ENCODE data around the gene SGTA.

The SGTA gene

DNA sequence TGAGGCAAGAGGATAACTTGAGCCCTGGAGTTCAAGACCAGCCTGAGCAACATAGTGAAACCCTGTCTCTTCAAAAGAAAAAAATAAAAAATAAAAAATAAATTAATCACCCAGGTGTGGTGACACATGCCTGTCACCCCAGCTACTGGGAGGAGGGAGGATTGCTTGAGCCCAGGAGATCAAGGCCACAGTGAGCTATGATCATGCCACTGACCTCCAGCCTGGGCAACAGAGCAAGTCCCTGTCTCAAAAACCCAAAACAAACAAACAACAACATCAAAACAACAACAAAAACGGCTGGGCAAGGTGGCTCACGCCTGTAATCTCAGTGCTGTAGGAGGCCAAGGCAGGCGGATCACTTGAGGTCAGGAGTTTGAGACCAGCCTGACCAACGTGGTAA, 39.0 kb downstream of the SGTA start:
- DNase-seq: no peak

DNA sequence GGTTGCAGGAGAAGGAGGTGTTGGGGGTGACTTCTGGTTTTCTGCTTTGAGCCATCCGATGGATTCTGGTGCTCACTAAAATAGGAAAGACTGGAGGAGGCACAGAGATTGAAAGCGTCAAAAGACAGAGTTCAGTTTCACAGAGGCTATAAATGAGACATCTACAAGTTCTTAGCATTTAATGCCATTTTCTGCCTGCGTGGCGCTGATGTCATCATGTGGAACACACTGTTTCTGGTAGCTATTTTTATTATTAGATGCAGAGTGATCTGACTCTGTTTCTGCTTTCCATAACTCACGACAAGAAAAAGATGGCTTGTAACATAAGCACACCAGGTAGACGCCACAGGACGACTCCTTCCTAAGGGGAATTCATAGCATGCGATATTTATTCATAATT, 40.0 kb downstream of the SGTA start:
- no peak for DNase-seq

DNA sequence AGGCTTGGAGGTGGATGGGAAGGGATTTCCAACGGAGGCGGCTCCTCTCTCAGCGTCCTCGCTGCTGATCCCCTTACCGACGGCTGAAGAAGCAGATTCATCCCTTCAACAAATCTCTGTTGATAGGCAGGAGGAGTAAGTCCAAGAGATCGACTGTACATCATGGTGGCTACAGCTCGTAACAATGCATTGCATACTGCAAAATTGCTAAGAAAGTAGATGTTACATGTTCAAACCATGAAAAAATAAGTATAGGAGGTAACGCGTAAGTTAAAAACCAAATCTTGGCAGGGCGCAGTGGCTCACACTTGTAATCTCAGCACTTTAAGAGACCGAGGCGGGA, 42.8 kb downstream of the SGTA start:
- DNase-seq: no peak

DNA sequence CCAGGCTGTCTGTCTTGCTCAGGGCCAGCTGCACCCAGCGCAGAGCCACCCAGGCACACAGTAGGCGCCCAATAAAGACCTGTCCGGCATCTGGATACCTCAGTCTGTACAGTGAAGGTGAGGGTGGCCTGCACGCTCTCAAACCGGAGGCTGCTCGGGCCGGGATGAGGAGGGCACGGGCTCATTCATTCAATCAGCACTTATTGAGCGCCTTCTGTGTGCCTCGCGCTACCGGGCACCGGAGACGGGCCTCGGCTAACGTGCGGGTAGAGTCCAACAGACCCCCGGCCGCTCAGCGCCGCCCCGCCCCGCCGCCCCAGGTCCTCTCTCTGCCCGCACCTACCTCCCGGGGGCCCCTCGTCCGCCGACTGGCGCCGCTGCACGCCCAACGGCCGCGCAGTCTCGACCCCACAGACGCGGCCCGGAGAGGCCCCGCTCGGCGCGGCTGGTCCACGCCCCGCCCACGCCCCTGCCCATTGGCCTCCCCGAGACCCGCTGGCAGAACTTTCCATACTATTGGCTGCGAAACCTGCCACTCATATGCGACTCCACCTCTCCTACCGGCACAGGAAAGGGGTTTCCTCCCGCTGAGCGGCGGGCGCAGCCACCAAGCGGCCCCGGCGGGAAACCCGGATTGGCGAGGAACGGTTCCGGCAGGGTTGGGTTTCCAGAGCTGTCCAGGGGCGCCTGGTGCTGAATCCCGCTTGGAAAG, 43.3 kb downstream of the SGTA start, which contains the start of gene SLC39A3:
SLC39A3 (minus strand) TSS at position 416 of the 712 bp plus-strand sequence. CDS start 2,760 bp downstream, outside the sequence.
- DNase-seq: peak; percentile 99

DNA sequence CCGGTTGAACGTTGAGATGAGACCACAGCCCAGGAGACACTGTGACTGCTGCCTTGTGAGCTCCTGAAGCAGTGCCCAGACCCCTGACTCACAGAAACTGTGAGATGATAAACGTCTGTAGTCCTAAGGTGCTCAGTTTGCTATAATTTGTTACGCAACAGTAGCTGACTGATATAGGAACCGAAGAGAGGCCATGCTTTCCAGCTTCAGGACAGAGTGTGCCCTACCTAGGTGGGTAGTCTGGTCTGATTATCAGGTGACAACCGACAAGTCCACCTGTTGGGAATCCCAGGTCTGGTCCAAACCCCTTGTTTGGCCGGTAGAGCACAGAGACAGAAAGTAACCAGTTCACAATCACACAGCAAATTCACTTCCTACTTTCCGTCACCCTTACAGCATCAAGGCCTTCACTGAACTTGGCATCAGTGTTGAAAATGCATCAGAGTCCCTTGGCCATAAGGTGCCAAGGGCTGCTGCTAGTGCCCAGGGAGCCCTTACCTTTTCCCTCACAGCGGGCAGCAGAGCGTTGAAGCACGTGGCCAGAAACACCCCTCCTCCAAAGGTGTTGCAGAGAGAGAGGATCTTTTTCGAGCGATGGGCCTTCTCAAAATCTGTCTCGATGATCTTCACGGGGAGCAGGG, 46.4 kb downstream of the SGTA start:
- no peak for DNase-seq

DNA sequence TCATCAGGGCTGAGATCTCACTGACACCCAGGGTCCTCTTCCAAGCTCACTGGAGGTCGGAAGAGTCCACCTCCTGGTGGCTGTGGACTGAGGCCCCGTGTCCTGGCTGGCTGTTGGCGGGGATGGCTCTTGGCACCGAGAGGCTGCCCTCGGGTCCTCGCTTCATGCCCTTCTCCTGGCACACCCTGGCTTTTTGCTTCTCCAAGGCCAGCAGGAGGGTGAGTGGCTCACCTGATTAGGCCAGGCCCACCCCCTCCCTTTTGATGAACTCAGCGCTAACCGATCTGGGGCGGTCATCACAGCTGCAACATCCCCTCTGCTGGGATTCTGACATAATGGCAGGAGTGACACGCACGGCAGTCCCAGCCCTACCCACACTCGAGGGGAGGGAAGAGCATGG, 47.7 kb downstream of the SGTA start:
- DNase-seq: no peak

DNA sequence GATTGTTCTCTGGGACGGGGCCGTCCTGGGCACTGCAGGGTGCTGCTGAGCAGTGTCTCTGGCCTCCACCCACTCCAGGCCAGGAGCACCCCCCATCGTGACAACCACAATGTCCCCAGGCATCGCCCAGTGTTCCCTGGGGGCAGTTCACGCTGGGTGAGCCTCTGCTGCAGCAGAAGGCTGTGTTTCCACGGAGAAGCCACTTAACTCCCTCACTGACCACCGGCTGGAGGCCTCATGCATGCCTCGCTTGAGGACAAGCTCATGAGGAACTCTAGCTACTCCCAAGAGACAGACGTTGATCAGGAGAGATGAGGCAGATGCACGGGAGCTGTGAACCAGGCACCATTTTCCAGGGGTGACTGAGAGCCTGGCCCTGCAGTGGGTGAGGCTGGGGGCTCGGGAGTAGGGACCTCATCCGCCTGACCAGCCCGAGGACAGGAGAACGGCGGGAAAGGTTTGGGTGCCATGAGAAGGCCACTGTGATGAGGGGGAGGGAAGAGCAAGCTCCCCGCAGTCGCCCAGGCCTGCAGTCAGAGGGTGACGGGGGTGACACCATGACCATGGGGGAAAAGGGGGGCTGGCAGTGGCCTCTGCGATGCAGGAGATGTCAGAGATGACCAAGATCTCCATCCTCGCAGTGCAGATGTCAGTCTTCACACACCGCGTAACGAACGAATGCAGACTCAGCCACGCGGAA, 48.3 kb downstream of the SGTA start:
- DNase-seq: no peak

DNA sequence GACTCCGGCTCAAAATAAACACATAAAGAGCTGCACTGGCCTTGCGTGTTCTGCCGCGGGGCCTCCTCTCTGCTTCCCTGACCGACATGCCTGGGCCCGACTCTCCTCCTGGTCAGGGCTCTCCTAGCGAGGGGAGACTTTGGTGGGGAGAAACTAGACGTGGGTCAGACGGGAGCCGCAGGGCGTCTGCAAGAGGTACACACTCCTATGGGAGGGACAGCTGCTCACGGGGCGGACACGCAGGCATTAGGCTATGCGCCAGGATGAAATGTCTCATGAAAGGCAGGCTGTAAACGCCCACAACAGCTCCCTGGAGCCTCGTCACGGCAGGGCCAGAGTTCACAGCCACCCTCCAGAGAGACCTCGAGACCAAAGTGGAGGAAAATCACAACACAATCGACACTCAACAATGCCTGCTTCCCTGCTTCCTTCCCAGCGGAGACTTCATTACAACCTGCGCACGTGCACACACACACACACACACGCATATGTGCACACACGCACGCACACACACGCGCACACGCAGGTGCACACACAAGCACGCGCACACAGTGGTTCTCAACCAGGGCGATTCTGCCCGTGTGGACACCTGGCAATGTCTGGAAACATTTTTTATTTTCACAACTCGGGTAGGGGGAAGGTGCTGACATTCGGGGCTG, 49.0 kb downstream of the SGTA start:
- no peak for DNase-seq

DNA sequence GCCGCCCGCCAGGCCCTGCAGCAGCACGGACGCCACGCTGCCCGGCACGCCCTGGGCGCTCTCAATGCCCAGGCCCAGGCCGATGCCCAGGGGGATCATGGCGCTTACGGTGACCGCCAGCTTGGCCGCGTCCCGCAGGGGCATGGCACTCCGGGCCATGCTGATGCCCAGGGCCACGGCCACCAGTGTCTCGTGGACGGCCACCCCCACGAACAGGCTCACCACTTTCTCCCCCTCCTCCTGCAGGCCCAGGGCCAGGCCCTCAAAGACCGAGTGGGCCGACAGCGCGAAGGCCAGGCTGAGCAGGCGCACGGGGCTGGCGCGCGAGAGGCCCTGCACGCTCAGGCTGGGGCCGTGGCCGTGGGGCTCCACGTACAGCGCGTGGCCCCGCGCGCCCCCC, 50.2 kb downstream of the SGTA start:
- DNase-seq: no peak

DNA sequence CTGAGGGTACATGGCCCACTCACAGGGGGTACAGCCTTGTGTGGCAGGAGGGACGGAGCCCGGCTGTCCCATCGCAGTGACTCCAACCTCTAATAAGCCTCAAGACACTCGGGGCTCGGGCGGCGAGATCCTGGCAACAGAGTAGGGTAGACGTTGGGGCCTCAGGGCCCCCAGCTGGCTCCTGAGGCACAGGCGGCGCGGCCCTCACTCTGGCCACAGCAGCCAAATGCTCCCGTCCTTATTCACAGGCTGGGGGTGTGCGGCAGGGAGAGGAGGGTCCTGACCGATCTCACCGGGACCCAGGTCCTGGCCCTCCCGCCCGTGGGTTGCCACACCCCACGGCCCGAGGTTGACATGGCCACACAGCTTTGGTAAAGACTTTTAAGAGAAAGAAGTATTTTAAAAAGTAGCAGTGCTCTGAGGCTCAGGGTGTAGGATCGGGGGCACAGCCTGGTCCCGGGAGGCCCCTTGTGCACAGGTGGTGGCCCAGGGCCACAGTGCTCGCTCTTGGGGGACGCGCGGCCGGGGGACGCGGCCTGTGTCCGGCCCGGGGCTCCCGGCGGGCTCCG, 50.8 kb downstream of the SGTA start:
- DNase-seq: no peak

DNA sequence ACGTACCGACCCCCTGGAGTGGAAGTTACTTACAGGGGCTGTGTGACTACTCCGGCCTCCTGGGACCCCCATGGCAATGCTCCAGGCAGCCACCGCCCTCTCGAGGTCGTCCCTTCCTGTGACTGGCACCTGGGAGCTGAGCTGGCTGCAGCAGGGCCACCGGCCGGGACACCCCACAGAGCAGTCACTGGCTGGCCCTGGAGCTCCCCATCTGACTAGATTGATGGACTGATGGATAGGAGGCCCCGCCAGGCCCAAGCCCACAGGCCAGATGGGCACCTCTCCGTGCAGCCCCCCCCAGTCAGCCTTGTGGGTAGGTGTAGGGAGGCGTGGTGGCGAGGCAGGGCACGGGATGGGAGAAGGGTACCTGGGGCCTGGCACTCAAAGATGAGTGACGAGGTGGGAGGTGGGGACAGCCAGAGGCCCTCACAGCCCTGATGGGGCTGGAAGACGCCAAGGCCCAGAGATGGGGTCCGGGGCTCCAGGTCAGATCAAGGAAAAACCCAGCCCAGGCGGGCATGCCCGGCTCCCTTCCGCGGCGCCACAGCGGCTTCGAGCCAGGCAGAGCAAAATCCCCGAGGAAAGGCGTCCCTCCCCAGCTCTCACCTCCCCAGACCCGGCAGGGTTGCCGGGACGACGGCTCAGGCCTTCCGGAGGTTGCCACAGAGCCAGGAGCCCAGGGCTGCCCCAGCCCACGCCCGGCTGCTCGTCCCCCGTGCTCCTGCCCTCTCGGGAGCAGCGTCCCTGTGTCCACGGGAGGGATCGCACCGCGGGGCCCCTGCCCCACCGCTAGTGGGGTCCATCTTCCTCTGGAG, 51.7 kb downstream of the SGTA start:
- DNase-seq: no peak

DNA sequence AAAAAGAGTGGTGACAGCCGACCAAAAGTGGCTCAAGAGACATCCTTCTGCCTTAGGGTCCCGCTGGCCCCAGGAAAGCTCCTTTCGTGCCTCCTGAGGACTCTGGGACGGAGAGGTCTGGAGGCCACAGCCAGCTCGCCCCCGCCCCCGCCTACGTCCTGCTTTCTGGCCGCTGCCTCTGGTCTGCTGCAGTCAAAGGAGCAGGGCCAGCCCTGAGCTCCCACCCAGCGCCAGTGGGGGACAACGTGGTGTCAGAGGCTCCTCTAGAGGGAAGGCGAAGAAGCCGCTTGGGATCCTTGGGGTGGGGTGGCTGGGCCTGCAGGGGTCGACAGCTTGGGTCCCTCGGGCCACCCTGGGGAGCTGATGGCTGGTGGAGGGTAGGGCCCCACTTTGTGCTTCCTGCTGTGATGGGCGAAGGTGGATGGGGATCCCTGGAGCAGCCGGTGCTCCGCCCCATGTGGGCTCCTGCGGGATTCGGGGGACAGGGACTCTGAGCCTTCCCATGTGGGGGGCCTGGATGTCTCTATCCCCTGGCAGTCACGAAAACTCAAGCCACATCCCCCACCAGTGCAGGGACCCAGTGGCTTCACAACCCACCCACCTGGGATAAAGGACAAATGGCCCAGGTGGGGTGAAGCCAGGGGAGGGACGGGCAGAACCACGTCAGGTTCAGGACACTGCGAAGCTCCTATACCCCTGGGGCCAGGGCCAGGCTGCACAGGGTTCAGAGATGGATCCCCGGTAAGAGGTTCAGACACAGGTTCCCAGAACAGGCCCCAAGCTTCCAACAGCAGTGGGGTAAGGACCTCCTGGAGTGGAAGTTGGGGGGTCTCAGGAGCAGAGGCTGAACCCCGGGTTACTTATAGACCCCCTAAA, 52.9 kb downstream of the SGTA start:
- no peak for DNase-seq

DNA sequence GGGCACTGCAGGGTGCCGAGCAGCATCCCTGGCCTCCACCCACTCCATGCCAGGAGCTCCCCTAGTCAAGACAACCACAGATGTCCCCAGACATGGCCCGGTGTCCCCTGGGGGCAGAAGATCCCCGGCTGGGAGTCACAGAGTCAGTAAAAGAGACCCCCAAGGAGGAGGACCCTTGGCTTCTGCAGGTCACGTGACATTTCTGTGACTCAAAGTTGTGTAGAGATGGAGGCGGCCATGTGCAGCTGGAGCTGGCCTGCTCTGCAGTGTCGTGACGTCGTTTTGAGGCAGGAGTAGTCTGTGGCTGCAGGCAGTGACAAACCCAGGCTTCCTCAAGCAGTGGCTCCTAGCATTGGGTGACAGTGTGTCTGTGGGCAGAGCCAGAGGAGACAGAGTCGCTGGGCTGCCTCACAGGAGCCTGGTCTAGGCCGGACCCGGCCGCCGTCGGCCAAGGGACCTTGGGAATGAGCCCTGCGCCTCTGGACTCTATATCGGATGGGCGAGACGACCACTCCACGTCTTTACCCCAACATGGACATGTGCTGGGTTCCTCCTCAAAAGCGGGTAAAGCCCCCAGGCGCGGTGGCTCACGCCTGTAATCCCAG, 54.2 kb downstream of the SGTA start:
- DNase-seq: no peak

DNA sequence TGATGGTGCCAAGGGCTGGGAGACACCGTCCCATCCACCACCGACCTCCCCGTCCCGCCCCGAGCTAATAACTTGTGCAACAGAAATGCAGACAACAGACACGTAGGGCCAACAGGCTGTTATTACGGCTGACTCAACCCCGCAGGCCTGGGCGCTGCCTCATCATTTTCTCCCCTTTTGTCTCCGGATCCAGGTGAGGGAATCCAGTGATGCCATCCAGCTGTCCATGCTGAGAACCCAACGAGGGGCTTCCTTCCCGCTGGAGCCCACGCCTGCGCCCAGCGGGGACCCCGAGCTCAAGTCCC, 55.5 kb downstream of the SGTA start:
- peak; percentile 11 for DNase-seq

DNA sequence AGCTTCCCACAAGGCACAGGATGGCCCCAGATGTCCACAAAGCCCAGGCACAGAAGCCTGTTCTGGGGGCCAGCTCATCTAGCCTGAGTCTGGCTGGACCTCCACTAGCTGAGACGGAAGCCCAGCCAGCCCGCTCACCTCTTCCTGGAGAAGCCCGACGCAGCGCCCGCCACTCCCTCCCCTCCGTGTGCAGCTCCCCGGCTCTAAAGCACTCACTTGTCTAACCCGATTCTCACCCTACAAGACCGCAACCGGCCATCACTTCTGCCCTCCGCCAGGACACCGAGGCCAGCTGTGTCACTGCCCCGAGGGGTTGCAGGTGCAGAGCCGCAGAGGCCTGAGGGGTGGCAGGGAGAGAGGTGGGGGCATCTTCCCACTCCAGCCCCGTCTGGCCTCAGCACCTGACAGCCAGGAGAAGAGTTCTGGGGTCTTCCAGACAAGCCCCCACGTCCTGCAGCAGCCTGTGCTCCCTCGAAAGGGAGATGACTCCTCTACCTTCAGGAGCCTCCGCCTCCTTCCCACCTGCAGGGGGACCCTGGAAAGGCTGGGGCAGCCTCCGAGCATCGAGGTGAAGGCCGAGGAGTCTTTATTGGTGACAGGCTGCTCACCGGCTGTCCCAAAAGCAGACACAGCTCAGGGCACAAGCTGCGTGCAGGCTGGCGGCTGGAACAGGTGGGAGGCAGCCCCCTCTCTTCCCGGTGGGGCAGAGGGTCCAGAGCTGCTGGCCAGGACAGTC, 56.0 kb downstream of the SGTA start:
- no peak for DNase-seq

DNA sequence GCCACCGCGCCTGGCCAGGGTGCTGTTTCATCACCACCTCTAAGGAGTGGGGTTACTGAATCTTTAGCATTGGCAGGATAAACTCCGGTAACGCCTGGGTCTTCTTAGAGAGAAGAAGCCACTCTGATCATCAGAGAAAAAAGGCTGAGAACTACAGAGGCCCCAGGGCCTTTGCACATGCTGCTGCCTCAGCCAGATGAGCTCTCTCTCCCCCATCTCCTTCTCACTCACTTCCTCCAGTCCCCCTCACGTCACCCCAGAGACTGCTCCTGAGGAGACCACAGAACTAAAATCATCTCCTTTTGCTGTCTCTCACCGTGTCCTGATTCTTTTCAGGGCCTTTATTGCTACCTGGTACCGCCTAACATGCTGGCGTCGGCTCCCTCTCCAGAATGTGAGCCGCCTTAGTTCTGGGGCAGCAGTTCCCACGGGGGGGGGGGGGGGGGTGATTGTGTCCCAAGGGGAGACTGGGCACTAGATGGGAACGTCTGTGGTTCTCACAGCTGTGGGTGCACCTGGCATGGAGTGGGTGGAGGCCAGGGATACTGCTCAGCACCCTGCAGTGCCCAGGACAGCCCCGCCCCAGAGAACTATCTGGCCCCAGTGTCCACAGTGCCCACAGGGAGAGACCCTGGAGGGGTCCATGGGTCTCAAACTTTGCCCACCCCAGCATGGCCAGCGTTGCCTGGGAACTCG, 56.8 kb downstream of the SGTA start:
- DNase-seq: no peak

DNA sequence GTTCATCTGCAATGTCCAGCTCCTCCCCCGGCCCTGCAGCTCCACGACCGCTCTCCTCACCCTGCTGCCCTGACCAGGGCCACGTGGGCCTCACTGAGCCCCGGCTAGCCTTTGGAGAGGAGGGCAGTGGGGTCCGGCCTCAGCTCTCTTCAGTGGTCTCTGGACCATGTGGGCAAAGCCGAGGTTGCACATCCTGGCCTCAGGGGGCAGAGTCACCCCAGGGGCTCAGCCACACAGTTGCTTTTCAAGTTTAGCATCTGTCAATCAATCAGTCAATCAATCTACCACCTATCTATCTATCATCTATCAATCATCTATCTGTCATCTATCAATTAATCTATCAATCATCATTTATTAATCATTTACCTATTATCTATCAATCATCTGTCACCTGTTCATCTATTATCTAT, 58.9 kb downstream of the SGTA start:
- DNase-seq: no peak

DNA sequence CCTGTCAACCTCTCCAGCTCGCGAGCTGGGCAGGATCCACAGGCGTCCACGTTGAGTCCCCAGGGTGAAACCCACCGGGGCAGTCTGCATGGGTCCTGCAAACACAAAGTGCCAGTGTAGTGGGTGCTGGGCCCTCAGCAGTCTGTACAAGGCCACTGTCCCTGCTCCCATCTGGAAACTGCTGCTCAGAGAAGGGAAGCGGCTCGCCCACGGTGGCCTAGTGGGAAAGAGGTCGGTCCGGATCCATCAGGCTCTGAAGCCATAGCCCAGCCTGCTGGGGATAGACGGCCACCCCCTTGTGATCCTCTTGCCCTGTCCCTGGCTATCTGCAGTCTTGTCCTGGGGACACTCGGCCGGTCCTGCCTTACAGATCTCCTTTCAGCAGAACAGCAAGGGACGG, 59.3 kb downstream of the SGTA start:
- DNase-seq: no peak

DNA sequence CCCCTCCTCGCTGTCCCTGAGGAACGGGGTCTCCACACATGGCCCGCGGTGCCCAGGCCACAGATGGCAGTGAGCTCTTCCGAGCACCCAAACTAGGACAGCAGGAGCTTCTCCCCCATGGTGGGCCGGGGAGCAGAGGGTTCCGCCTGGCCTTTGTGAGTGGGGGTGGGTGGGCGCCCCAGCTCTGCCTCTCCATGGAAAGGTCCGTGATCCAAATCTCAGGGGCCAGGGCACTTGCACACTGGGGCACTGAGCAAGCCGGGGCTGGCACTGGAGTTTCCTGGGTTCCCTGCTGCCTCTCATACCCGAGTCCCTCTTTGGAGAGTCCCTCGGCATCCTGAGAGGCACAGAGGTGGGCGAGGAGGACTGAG, 59.7 kb downstream of the SGTA start:
- no peak for DNase-seq

All from T1000 (cell line).